Measurements from ENCODE around the gene SLC35F2. TPM values are rescaled to one million over a fixed set of nuclear protein-coding genes. Genes with fewer than 3 reads are reported as not detected.

SLC35F2 gene
- total RNA-seq, 1 donor from 2014 or later, result 3.5 TPM

DNA sequence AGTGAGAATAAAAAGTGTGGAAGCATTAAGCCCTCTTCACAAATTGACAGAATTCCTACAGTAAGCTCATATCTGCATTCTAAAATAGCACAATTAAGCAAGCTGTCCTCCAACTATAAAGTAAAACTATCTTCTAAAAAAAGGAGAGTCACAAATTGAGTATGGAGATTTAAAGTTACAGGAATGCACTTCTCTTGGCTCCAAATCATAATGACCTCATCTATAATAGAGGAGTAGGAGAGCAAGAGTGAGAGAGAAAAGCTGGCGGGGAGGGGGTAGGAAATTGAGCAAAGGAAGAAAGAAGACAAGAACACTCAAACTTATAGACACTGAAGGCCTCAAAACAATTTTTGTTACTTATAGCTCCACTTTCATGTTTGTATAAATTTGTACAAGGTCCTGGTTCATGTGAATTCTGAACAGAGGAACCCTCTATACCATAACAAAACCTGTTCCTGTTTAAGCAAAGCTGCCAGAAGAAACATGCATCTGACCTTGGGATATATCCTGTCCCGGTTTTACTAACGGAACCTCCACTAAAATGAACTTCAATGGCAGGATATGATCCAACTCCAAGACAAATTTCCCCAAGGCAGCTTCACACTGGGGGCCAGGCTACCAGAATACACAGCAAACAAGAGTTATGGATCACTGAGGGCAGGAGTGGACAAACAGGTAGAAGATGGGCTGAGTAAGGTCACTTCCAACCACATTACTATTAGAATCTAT lies 37.2 kb downstream of the SLC35F2 start:
- Mint-ChIP-seq H3K4me1 (ENCODE audit: low read depth, unreplicated experiment) (no peaks in the 10 kb centered on the region), H3K36me3 (ENCODE audit: unreplicated experiment) (no peaks in the 10 kb centered on the region), H3K9me3 (ENCODE audit: unreplicated experiment) (no peaks in the 10 kb centered on the region), H3K27ac (ENCODE audit: unreplicated experiment) (no peak overlapping the region), H3K27me3 (ENCODE audit: unreplicated experiment) (no peaks in the 10 kb centered on the region), H3K4me3 (ENCODE audit: unreplicated experiment) (no peak overlapping the region)
- TF ChIP-seq, protein P1, sequence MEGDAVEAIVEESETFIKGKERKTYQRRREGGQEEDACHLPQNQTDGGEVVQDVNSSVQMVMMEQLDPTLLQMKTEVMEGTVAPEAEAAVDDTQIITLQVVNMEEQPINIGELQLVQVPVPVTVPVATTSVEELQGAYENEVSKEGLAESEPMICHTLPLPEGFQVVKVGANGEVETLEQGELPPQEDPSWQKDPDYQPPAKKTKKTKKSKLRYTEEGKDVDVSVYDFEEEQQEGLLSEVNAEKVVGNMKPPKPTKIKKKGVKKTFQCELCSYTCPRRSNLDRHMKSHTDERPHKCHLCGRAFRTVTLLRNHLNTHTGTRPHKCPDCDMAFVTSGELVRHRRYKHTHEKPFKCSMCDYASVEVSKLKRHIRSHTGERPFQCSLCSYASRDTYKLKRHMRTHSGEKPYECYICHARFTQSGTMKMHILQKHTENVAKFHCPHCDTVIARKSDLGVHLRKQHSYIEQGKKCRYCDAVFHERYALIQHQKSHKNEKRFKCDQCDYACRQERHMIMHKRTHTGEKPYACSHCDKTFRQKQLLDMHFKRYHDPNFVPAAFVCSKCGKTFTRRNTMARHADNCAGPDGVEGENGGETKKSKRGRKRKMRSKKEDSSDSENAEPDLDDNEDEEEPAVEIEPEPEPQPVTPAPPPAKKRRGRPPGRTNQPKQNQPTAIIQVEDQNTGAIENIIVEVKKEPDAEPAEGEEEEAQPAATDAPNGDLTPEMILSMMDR (IDR thresholded peaks at IDR 0.05; ENCODE audit: partially characterized antibody, unreplicated experiment), result no peak
- DNase-seq, result no peak

DNA sequence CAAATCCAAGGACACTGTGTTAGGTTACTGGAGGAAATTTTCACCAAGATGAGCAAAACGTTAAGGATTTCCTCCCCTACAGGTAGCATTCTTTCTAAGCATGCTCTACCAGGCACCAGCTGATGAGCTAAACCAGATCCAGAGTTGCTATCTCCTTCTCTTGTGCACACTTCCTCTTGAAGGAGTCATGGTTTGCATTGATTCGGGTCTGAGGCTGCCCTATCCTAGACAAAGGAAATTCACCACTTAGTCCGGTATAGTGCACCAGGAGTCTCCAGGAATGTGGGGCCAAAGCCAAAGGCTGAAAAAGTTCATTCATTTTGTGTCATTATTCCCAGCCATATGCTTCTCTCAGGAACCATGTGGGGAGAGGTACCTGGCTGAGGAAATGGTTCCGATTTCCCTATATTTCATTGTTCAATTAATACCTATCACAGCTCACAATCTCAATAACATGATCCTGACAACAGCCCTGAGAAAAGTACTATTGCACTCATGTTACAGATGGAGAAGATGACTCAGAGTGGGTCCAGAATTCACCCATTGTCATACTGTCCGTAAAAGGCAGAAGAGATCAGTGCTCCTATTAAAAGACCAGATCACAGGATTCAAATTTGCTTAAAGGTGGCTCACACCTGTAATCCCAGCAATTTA lies 39.1 kb downstream of the SLC35F2 start:
- Mint-ChIP-seq H3K27ac (ENCODE audit: unreplicated experiment) (no peak overlapping the region), H3K4me1 (ENCODE audit: low read depth, unreplicated experiment) (no peaks in the 10 kb centered on the region), H3K27me3 (ENCODE audit: unreplicated experiment) (no peaks in the 10 kb centered on the region), H3K9me3 (ENCODE audit: unreplicated experiment) (no peaks in the 10 kb centered on the region), H3K4me3 (ENCODE audit: unreplicated experiment) (no peak overlapping the region), H3K36me3 (ENCODE audit: unreplicated experiment) (no peaks in the 10 kb centered on the region)
- no peak for DNase-seq
- TF ChIP-seq, protein P1 (IDR thresholded peaks at IDR 0.05; ENCODE audit: partially characterized antibody, unreplicated experiment), result no peak

DNA sequence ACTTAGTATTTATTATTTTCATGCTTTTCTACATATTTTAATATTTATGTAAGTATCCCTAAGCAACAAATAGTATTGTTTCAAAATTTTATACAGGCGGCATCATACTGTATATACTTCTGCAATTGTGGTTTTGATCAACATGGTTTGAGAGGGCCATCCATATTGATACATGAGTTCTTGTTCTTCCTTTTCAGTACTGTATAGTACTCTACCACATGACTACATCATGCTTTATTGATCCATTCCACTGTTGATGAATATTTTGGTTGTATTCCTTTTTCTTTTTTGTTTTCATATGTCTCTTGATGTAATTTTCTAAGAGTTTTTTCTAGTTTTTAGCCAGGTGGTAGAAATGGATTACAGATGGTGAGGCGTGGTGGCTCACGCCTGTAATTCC lies 40.1 kb downstream of the SLC35F2 start:
- DNase-seq, result no peak
- TF ChIP-seq, protein P1 (IDR thresholded peaks at IDR 0.05; ENCODE audit: partially characterized antibody, unreplicated experiment), result no peak
- no peaks in the 10 kb centered on the region for H3K9me3 Mint-ChIP-seq (ENCODE audit: unreplicated experiment)
- H3K27me3 Mint-ChIP-seq (ENCODE audit: unreplicated experiment), result no peaks in the 10 kb centered on the region
- H3K27ac Mint-ChIP-seq (ENCODE audit: unreplicated experiment), result no peak overlapping the region
- no peaks in the 10 kb centered on the region for H3K36me3 Mint-ChIP-seq (ENCODE audit: unreplicated experiment)
- no peak overlapping the region for H3K4me3 Mint-ChIP-seq (ENCODE audit: unreplicated experiment)
- no peaks in the 10 kb centered on the region for H3K4me1 Mint-ChIP-seq (ENCODE audit: low read depth, unreplicated experiment)

DNA sequence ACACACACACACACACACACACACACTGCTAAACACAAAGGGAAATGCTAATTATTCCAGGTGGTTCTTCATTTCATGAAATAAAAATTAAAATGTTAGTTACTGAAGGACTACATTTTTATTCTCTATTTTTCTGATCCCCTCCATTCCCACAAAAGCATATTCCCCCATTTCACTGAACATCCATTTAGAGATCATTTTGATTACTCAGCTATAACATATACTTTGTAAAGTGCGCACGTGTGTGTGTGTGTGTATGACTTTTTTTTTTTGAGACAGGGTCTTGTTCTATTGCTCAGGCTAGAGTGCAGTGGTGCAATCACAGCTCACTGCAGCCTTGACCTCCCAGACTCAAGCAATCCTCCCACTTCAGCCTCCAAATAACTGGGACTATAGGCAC lies 42.6 kb downstream of the SLC35F2 start:
- no peak for DNase-seq
- Mint-ChIP-seq H3K27ac (ENCODE audit: unreplicated experiment) (no peak overlapping the region), H3K4me3 (ENCODE audit: unreplicated experiment) (no peak overlapping the region), H3K27me3 (ENCODE audit: unreplicated experiment) (no peaks in the 10 kb centered on the region), H3K9me3 (ENCODE audit: unreplicated experiment) (no peaks in the 10 kb centered on the region), H3K36me3 (ENCODE audit: unreplicated experiment) (no peaks in the 10 kb centered on the region), H3K4me1 (ENCODE audit: low read depth, unreplicated experiment) (peaks cover 2% of the 10 kb centered on the region)
- TF ChIP-seq, protein P1 (IDR thresholded peaks at IDR 0.05; ENCODE audit: partially characterized antibody, unreplicated experiment), result no peak

DNA sequence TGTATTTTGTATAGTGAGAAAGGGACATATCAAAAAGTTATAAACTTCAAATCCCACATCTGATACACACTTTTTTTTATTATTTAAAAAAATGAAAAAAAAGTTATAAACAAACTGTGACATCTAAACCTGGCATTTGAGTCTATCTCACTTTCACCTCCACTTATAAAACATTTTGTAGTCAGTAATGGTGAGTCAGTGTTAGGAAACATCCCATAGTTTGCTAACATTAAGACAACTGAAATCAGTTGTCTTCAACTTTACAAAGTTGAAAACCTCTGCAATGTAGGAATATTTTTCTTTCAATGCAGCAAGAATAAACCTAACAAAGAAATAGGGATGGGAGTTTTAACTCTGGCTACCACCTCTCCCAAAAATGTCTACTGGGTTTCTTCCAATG lies 47.7 kb downstream of the SLC35F2 start:
- H3K36me3 Mint-ChIP-seq (ENCODE audit: unreplicated experiment), result no peaks in the 10 kb centered on the region
- peaks cover 1% of the 10 kb centered on the region for H3K27me3 Mint-ChIP-seq (ENCODE audit: unreplicated experiment)
- DNase-seq, result no peak
- H3K9me3 Mint-ChIP-seq (ENCODE audit: unreplicated experiment), result no peaks in the 10 kb centered on the region
- no peak overlapping the region for H3K4me3 Mint-ChIP-seq (ENCODE audit: unreplicated experiment)
- TF ChIP-seq, protein P1 (IDR thresholded peaks at IDR 0.05; ENCODE audit: partially characterized antibody, unreplicated experiment), result no peak
- peaks cover 2% of the 10 kb centered on the region for H3K4me1 Mint-ChIP-seq (ENCODE audit: low read depth, unreplicated experiment)
- H3K27ac Mint-ChIP-seq (ENCODE audit: unreplicated experiment), result no peak overlapping the region
